Endodermal cell (in vitro differentiated cells): ENCODE measurements around the gene TSPAN15. TPM values are rescaled to one million over a fixed set of nuclear protein-coding genes. Genes with fewer than 3 reads are reported as not detected.

Experiments used
- DNase-seq: peaks from one replicate; pipeline ENCODE4 v3.0.0-alpha.2; 2017
- H3K27ac ChIP-seq: 2 replicates; pipeline ENCODE4 v1.5.1; 2013; ENCODE audit warnings: mild to moderate bottlenecking, low read depth, low read length, moderate library complexity
- H3K27me3 ChIP-seq: 2 replicates; pipeline ENCODE4 v1.6.1; 2013; ENCODE audit warnings: mild to moderate bottlenecking, low read length, moderate library complexity; ENCODE audit not compliant: insufficient read depth, control insufficient read depth, poor library complexity, severe bottlenecking
- H3K36me3 ChIP-seq: 2 replicates; pipeline ENCODE4 v1.7.0; 2013; ENCODE audit warnings: mild to moderate bottlenecking, low read length, moderate library complexity; ENCODE audit not compliant: control insufficient read depth, insufficient read depth
- H3K4me1 ChIP-seq: one replicate; pipeline ENCODE4 v1.7.0; 2013; ENCODE audit warnings: low read length; ENCODE audit not compliant: control insufficient read depth, insufficient read depth
- H3K4me3 ChIP-seq: 2 replicates; pipeline ENCODE4 v1.5.1; 2013; ENCODE audit warnings: mild to moderate bottlenecking, low read length, moderate library complexity
- H3K9ac ChIP-seq: 2 replicates; pipeline ENCODE4 v1.6.1; 2013; ENCODE audit warnings: mild to moderate bottlenecking, low read length, moderate library complexity; ENCODE audit not compliant: poor library complexity, severe bottlenecking; ENCODE audit errors: extremely low read depth
- H3K9me3 ChIP-seq: 2 replicates; pipeline ENCODE4 v1.6.1; 2013; ENCODE audit warnings: mild to moderate bottlenecking, low read length, moderate library complexity; ENCODE audit not compliant: control insufficient read depth
- H3K27ac Mint-ChIP-seq: 2 replicates; pipeline ENCODE4 v1.8.0; 2020; ENCODE audit warnings: mixed read lengths
- H3K27me3 Mint-ChIP-seq: 2 replicates; pipeline ENCODE4 v1.8.0; 2021; ENCODE audit warnings: mild to moderate bottlenecking, mixed read lengths; ENCODE audit not compliant: insufficient read depth
- H3K36me3 Mint-ChIP-seq: 2 replicates; pipeline ENCODE4 v1.8.0; 2020; ENCODE audit warnings: low read depth, mixed read lengths
- H3K4me1 Mint-ChIP-seq: 2 replicates; pipeline ENCODE4 v1.8.0; 2020; ENCODE audit warnings: mixed read lengths
- H3K4me3 Mint-ChIP-seq: 2 replicates; pipeline ENCODE4 v1.8.0; 2020; ENCODE audit warnings: mild to moderate bottlenecking, moderate library complexity, mixed read lengths
- H3K9me3 Mint-ChIP-seq: 2 replicates; pipeline ENCODE4 v1.8.0; 2020; ENCODE audit warnings: mild to moderate bottlenecking, mixed read lengths
- CTCF ChIP-seq: fragments of 200-600 bp; sonication (generic); conservative IDR thresholded peaks from 2 replicates; pipeline ENCODE4 v1.5.0; 2021; ENCODE audit warnings: antibody characterized with exemption, mild to moderate bottlenecking
- WGBS, 2 experiments: methylation state at CpG; one replicate each; pipeline versions ENCODE4 v1.1.5 to v1.1.7; 2013; ENCODE audit warnings: missing lambda C conversion rate in 2 of 2, mixed read lengths in 1 of 2; ENCODE audit not compliant: insufficient coverage in 1 of 2, insufficient read length in 1 of 2; 5-methylcytosine and 5-hydroxymethylcytosine counted together
- total RNA-seq, 2 donors: library from RNA; stranded (reverse); fragmentation: NEBNext Ultra II Directional in 1 of 2; extraction: Animal tissue kit (Norgen Biotek cat#: 25700) in 1 of 2; gene quantifications; 2 replicates in 1 of 2; 3 replicates in 1 of 2; pipeline ENCODE4 v1.2.1, GENCODE V29; 2021

Gene TSPAN15
- total RNA-seq, 2 donors from 2014 or later: 10.1 to 15.8 TPM

GRCh38 chr10:69461243-69462025, 10.2 kb downstream of the TSPAN15 start:
- no peak overlapping the region for H3K27ac Mint-ChIP-seq
- H3K36me3 Mint-ChIP-seq: no peaks in the 10 kb centered on the region
- Histone ChIP-seq H3K9ac (no peak overlapping the region), H3K27ac (no peak overlapping the region), H3K9me3 (no peaks in the 10 kb centered on the region), H3K4me1 (peaks cover 2% of the 10 kb centered on the region), H3K4me3 (no peak overlapping the region), H3K36me3 (no peaks in the 10 kb centered on the region), H3K27me3 (no peaks in the 10 kb centered on the region)
- DNase-seq: no peak
- H3K9me3 Mint-ChIP-seq: no peaks in the 10 kb centered on the region
- H3K4me1 Mint-ChIP-seq: peaks cover 5% of the 10 kb centered on the region
- no peak overlapping the region for H3K4me3 Mint-ChIP-seq
- no peak for TF ChIP-seq CTCF
- WGBS, 2 experiments: 80 to 96% methylated on average over 1 to 5 of the region's 5 CpGs
- no peaks in the 10 kb centered on the region for H3K27me3 Mint-ChIP-seq

GRCh38 chr10:69463886-69464285, 12.6 kb downstream of the TSPAN15 start:
- H3K9me3 Mint-ChIP-seq: no peaks in the 10 kb centered on the region
- no peak overlapping the region for H3K27ac ChIP-seq
- WGBS, 2 experiments: 89 to 92% methylated on average over 5 to 6 of the region's 6 CpGs

GRCh38 chr10:69464401-69464800, 13.1 kb downstream of the TSPAN15 start:
- H3K9me3 ChIP-seq: no peaks in the 10 kb centered on the region
- no peaks in the 10 kb centered on the region for H3K36me3 ChIP-seq
- no peak for DNase-seq
- H3K27me3 ChIP-seq: no peaks in the 10 kb centered on the region
- H3K4me1 Mint-ChIP-seq: peaks cover 13% of the 10 kb centered on the region
- no peaks in the 10 kb centered on the region for H3K36me3 Mint-ChIP-seq
- no peaks in the 10 kb centered on the region for H3K27me3 Mint-ChIP-seq
- 86 to 88% methylated on average over 4 to 7 of the region's 7 CpGs for WGBS, 2 experiments
- H3K27ac Mint-ChIP-seq: no peak overlapping the region
- no peak overlapping the region for H3K9ac ChIP-seq
- H3K27ac ChIP-seq: no peak overlapping the region
- no peak overlapping the region for H3K4me3 ChIP-seq
- TF ChIP-seq CTCF: no peak
- H3K9me3 Mint-ChIP-seq: no peaks in the 10 kb centered on the region
- H3K4me1 ChIP-seq: no peaks in the 10 kb centered on the region
- H3K4me3 Mint-ChIP-seq: no peak overlapping the region

More at GRCh38 chr10:69463886-69464285, 12.6 kb downstream of the TSPAN15 start:
- Histone ChIP-seq H3K4me3 (no peak overlapping the region), H3K9ac (no peak overlapping the region), H3K36me3 (no peaks in the 10 kb centered on the region), H3K27me3 (no peaks in the 10 kb centered on the region), H3K4me1 (no peaks in the 10 kb centered on the region), H3K9me3 (no peaks in the 10 kb centered on the region)
- Mint-ChIP-seq H3K36me3 (no peaks in the 10 kb centered on the region), H3K27me3 (no peaks in the 10 kb centered on the region), H3K4me3 (no peak overlapping the region), H3K27ac (no peak overlapping the region), H3K4me1 (peaks cover 13% of the 10 kb centered on the region)
- DNase-seq: no peak
- no peak for TF ChIP-seq CTCF
